ENCODE data around the gene RTL5. TPM values are rescaled to one million over a fixed set of nuclear protein-coding genes. Genes with fewer than 3 reads are reported as not detected.

The RTL5 gene
- total and polyA plus RNA-seq, 10 of the 15 experiments (the other 5 are each of a cell fraction or from before 2014, with no cell fraction given), result under 0.01 to 0.10 (median 0.03) TPM; not detected in 5

- no peak for TF ChIP-seq SRF (IDR thresholded peaks at IDR 0.05; ENCODE audit: low read depth in 2 of 2, low read length in 2 of 2)
- TF ChIP-seq ZNF207 (IDR thresholded peaks at IDR 0.05; ENCODE audit: borderline replicate concordance), result no peak
- TF ChIP-seq BCLAF1 (IDR thresholded peaks at IDR 0.05), result no peak
- no peak for TF ChIP-seq KAT2A (conservative IDR thresholded peaks at IDR 0.05; ENCODE audit: control insufficient read depth, low read depth, low read length)
- TF ChIP-seq PAX8 (IDR thresholded peaks at IDR 0.05), result no peak
- TF ChIP-seq, protein P1, sequence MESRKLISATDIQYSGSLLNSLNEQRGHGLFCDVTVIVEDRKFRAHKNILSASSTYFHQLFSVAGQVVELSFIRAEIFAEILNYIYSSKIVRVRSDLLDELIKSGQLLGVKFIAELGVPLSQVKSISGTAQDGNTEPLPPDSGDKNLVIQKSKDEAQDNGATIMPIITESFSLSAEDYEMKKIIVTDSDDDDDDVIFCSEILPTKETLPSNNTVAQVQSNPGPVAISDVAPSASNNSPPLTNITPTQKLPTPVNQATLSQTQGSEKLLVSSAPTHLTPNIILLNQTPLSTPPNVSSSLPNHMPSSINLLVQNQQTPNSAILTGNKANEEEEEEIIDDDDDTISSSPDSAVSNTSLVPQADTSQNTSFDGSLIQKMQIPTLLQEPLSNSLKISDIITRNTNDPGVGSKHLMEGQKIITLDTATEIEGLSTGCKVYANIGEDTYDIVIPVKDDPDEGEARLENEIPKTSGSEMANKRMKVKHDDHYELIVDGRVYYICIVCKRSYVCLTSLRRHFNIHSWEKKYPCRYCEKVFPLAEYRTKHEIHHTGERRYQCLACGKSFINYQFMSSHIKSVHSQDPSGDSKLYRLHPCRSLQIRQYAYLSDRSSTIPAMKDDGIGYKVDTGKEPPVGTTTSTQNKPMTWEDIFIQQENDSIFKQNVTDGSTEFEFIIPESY (IDR thresholded peaks at IDR 0.05), result no peak
These were observed 50.9 kb downstream of the RTL5 start (continued) for GRCh38 chrX:72080800-72081199.

DNA sequence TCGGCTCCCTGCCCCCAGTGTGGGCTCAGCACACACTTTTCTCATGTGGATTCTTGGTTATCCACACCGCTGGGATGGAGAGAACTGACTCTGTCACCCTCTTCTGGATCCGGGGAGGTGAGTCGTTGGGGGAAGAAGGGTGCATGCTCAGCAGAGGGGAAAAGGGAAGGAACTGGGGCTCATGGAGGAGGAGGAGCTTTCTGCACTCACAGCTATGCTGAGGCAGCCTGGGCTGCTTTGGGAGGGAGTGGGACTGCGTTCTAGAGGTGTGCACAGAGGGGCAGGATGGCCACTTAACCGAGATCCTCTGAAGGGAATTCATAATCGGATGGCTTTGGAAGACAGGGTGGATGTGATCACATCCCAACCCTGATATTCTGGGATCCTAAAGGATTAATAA lies 51.6 kb downstream of the RTL5 start:
- intact Hi-C loops (cut with micrococcal nuclease; ENCODE audit: unreplicated experiment), result no loop called here
- no peaks in the 10 kb centered on the region for H3K9me3 ChIP-seq (replicated peaks; ENCODE audit: control insufficient read depth, insufficient read depth, low read length)
- POLR2A ChIA-PET, result no interaction called here
- RAD21 ChIA-PET (ENCODE audit: unreplicated experiment), result no interaction called here
- TF ChIP-seq STAT3 (IDR thresholded peaks at IDR 0.05; ENCODE audit: low read depth, low read length) (no peak), PBX3 (IDR thresholded peaks at IDR 0.05; ENCODE audit: insufficient replicate concordance, low read depth, low read length) (no peak), RBBP5 (conservative IDR thresholded peaks at IDR 0.05) (no peak), CHD2 (IDR thresholded peaks at IDR 0.05; ENCODE audit: borderline replicate concordance, low read depth, low read length) (no peak), ZNF687 (IDR thresholded peaks at IDR 0.05) (no peak)
- no peak overlapping the region for H2AFZ ChIP-seq (ENCODE audit: control insufficient read depth, low read depth, low read length)
- no peak overlapping the region for H3K9ac ChIP-seq (ENCODE audit: control insufficient read depth, insufficient read depth, low read length)
- H3K4me3 ChIP-seq, result no peak overlapping the region
- H3K36me3 ChIP-seq (ENCODE audit: control insufficient read depth in 2 of 2, insufficient read depth in 2 of 2, low read length in 1 of 2), result no peaks in the 10 kb centered on the region
- BruUV-seq (replicated peaks), result no TSS peak
- no peak overlapping the region for H3K27ac ChIP-seq (ENCODE audit: control insufficient read depth, insufficient read depth)
- in situ Hi-C loops (cut with MboI), result no loop called here
- FAIRE-seq (no peak), ATAC-seq (no peak), DNase-seq (ENCODE audit: low read depth, low spot score) (no peak)
- CTCF ChIA-PET, result no interaction called here
- no peaks in the 10 kb centered on the region for H3K4me1 ChIP-seq (ENCODE audit: control insufficient read depth, insufficient read depth, low read length)
- 26% methylated on average over 7 of the region's 7 CpGs for WGBS (ENCODE audit: insufficient coverage, insufficient replicate concordance, low lambda C conversion rate, missing lambda C conversion rate)
- H3K4me2 ChIP-seq (ENCODE audit: control insufficient read depth, insufficient read depth), result no peak overlapping the region
- SMC1A ChIA-PET (ENCODE audit: uncharacterized antibody, unreplicated experiment), result no interaction called here
- H3K79me2 ChIP-seq (ENCODE audit: control insufficient read depth, insufficient read depth, low read length), result no peaks in the 10 kb centered on the region
- peaks cover 0 to 2% of the 10 kb centered on the region in 2 experiments; a peak in 1 of 4 replicates for H3K27me3 ChIP-seq (replicated peaks in 1 of 2; ENCODE audit: control insufficient read depth in 2 of 2, insufficient read depth in 2 of 2, low read length in 1 of 2)
- no peaks in the 10 kb centered on the region for H4K20me1 ChIP-seq (ENCODE audit: control insufficient read depth, insufficient read depth)

Measured in GM12878 (cell line).